ENCODE data around the gene PARD3B. TPM values are rescaled to one million over a fixed set of nuclear protein-coding genes. Genes with fewer than 3 reads are reported as not detected.
A peak's percentile ranks its signal among the peaks of the same experiment; 100 is the strongest.

Gene PARD3B
- total RNA-seq, 4 donors from 2014 or later: 27.8 to 39.3 (median 33.7) TPM

DNA sequence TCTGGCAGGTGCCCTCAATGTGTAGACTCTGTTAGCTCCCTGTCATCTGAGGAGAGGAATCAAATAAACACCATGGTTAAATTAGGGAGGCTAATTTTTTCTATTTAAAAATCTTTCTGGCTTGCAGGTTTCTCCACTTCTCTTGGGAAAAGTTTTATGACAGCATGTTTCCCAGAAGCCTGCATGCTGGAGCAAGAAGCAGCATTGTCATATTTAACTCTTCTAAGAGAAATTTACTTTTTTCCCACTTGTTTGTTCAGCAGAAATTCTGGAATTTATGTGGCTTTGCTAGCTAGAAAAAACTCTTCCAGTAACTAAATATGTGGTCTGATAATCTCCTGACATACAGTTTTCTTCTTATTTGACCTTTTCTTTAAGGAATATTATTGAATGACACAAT lies 230.5 kb downstream of the PARD3B start:
- no peak for ATAC-seq (ENCODE audit: low FRiP score)
- no peak for DNase-seq (ENCODE audit: low spot score)

DNA sequence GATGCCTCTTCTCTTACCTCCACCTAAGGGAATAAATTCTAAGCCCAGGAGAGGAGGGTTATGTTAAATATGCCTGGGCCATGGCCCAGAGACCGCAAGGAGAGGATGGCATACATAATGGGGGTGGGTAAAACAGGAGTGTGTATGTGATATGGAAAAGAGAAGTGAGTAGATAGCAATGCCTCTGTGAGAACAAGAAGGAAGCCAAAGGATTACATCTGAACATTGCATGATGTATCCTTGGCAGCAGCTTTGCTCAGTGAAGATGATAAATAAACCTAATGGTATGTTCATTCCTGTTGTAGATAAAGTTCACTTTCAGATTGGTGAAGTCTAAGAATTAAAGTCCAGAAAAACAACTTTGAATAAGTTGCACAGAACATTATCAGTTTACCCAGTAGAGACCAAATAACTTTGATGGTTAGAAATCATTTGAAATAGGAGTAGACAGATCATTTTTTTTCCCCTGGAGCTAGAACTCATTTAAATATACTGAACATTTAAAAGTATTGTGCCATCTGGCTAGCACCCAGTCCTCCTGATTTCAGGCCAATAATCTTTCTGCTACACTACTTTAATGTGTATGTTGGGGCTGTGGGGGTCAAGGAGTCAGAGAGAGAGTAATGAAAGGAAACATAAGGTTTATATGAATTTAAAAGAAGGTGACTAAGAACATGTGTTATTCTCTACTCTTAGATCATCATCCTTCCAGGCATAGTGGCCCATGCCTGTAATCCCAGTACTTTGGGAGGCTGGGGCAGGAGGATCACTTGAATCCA lies 231.7 kb downstream of the PARD3B start:
- ATAC-seq (ENCODE audit: low FRiP score): peak; percentile 75
- TF ChIP-seq, protein P1, sequence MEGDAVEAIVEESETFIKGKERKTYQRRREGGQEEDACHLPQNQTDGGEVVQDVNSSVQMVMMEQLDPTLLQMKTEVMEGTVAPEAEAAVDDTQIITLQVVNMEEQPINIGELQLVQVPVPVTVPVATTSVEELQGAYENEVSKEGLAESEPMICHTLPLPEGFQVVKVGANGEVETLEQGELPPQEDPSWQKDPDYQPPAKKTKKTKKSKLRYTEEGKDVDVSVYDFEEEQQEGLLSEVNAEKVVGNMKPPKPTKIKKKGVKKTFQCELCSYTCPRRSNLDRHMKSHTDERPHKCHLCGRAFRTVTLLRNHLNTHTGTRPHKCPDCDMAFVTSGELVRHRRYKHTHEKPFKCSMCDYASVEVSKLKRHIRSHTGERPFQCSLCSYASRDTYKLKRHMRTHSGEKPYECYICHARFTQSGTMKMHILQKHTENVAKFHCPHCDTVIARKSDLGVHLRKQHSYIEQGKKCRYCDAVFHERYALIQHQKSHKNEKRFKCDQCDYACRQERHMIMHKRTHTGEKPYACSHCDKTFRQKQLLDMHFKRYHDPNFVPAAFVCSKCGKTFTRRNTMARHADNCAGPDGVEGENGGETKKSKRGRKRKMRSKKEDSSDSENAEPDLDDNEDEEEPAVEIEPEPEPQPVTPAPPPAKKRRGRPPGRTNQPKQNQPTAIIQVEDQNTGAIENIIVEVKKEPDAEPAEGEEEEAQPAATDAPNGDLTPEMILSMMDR (IDR thresholded peaks at IDR 0.05): no peak
- no peak for DNase-seq (ENCODE audit: low spot score)

More for the DNA sequence above, 230.5 kb downstream of the PARD3B start:
- TF ChIP-seq, protein P1 (IDR thresholded peaks at IDR 0.05): no peak

DNA sequence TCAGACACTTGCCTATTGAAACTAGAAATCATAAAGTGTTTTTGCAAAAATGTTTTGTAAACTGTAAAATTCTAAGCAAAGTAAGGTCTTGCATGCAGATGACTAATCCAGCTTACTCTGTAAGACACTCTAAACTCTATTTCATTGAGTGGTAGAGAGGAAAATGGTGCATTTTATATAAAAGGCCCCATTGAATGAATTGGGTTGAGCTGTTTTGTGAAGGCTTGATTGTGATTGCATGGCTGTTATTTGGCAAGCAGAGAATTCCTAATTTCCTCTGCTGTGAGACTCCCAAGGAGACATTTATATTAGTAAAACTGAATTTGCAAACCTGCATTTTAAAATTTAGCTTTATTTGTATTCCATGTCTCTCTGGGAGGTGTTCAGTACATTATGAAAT lies 234.5 kb downstream of the PARD3B start:
- ATAC-seq (ENCODE audit: low FRiP score) (no peak), DNase-seq (ENCODE audit: low spot score) (no peak)
- TF ChIP-seq, protein P1 (IDR thresholded peaks at IDR 0.05): no peak

DNA sequence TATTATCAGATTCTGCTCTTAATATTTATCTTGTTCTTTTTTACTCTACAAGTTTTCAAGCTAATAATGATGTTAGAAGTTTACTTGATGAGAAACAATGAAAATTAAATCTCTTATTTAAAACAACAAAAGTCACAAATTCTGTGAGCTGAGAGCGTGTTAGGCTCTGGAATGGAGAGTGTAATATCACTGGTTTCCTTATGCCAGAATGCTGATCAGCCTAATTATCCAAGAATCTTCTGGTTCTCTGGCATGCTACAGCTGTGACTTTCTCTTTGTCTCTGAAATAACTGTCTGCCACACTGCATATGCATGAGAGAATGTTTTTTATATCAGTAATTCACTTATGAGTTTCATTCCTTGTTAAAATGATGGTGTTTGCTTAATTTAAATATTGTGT lies 236.7 kb downstream of the PARD3B start:
- TF ChIP-seq, protein P1 (IDR thresholded peaks at IDR 0.05): no peak
- ATAC-seq (ENCODE audit: low FRiP score) (no peak), DNase-seq (ENCODE audit: low spot score) (no peak)

DNA sequence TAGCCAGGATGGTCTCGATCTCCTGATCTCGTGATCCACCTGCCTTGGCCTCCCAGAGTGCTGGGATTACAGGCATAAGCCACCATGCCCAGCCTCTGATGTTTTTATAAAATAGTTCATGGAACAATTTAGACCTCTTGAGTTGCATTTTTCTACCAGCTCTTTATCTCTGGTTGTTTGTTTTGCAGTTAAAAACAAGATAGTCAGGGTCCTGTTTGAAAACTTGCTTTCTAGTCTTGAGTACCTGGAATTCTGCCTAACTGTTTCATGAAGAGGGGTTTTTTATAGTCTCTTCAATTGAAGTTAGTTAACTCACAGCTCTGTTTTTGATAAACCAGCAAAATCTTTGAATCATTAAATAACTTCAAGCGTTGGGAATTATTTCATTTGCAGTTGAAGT lies 244.8 kb downstream of the PARD3B start:
- TF ChIP-seq, protein P1 (IDR thresholded peaks at IDR 0.05): no peak
- DNase-seq (ENCODE audit: low spot score): no peak
- no peak for ATAC-seq (ENCODE audit: low FRiP score)

DNA sequence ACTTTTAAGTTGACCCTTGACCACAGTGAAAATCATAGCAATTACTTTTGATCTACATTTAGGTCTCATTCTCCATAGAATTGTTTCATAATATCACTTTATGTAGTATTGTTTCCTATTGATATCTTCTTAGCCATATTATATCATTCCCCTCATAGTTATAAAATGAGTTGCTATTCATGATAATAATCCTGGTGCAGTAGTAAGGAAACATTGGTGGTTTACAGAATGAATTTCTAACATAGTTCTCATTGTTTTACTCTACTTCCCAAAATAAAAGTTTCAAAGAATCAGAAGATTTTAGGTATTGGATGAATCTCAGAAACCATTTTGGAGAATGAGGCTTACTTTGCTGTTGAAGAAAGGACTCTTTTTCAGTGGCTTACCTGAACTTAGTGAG lies 246.0 kb downstream of the PARD3B start:
- no peak for DNase-seq (ENCODE audit: low spot score)
- ATAC-seq (ENCODE audit: low FRiP score): no peak
- TF ChIP-seq, protein P1 (IDR thresholded peaks at IDR 0.05): no peak

DNA sequence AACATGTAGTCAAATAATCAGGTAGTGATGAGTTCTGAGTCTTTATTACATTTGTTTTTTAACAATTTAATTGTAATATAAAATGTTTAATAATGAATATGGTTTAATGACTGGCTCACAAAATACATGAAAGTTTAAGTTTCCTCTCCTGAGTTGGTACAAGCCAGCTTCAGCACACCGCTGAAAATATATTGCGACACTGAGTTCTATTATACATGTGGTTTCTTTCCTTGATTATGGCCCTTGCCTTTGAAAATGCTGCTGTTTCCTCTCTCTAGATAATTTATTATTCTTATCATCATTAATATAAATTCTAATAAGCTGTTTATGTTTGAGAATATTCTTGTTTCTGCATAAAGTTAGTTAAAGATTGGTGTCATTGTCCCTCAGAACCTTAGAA lies 249.3 kb downstream of the PARD3B start:
- TF ChIP-seq, protein P1 (IDR thresholded peaks at IDR 0.05): no peak
- no peak for ATAC-seq (ENCODE audit: low FRiP score)
- DNase-seq (ENCODE audit: low spot score): no peak

Data from omental fat pad (tissue), 4 donors.